PC-9 (cell line): ENCODE data around the gene PIGC. TPM values are rescaled to one million over a fixed set of nuclear protein-coding genes. Genes with fewer than 3 reads are reported as not detected.

ENCODE experiments used
- BruUV-seq: library from RNA; stranded (reverse); fragments of 400-500 nt; replicated peaks from 2 replicates; lab custom pipeline; 2021; lab: Mats Ljungman, UMichigan
- CTCF ChIA-PET: fragments of 300-600 bp; sonication (Branson Sonifier 250); formaldehyde crosslinking; loops from one replicate; lab custom pipeline; 2022; ENCODE audit warnings: antibody characterized with exemption; lab: Charles Lee
- POLR2A ChIA-PET: fragments of 300-600 bp; sonication (Branson Sonifier 250); formaldehyde crosslinking; loops from one replicate; lab custom pipeline; 2022; ENCODE audit warnings: antibody characterized with exemption; ENCODE audit not compliant: unreplicated experiment; lab: Charles Lee
- DNase-seq, 2 experiments: peaks; one replicate each; pipeline versions ENCODE4 v3.0.0 to v3.0.0-alpha.2; 2015 to 2022; ENCODE audit warnings: mixed read lengths in 1 of 2
- H2AFZ ChIP-seq: fragments of 200-600 bp; sonication (generic); 2 replicates; pipeline ENCODE4 v1.8.1; 2017; ENCODE audit warnings: antibody characterized with exemption
- H3F3A ChIP-seq: fragments of 200-600 bp; sonication (generic); 2 replicates; pipeline ENCODE4 v1.8.1; 2017; ENCODE audit warnings: antibody characterized with exemption, mild to moderate bottlenecking, low read depth; ENCODE audit not compliant: insufficient read depth
- H3K27ac ChIP-seq: fragments of 200-600 bp; sonication (generic); 2 replicates; pipeline ENCODE4 v1.6.1; 2016; ENCODE audit warnings: mixed run types
- H3K27me3 ChIP-seq: fragments of 200-600 bp; sonication (generic); 2 replicates; pipeline ENCODE4 v1.6.1; 2016; ENCODE audit warnings: low read depth, mixed run types; ENCODE audit not compliant: insufficient read depth
- H3K36me3 ChIP-seq: fragments of 200-600 bp; sonication (generic); 2 replicates; pipeline ENCODE4 v1.6.1; 2016; ENCODE audit warnings: low read depth, mixed run types
- H3K4me1 ChIP-seq: fragments of 200-600 bp; sonication (generic); replicated peaks from 2 replicates; pipeline ENCODE4 v1.6.1; 2016; ENCODE audit warnings: mixed run types; ENCODE audit not compliant: insufficient read depth
- H3K4me2 ChIP-seq: fragments of 200-600 bp; sonication (generic); 2 replicates; pipeline ENCODE4 v1.6.1; 2017; ENCODE audit warnings: mixed run types
- H3K4me3 ChIP-seq: fragments of 200-600 bp; sonication (generic); 2 replicates; pipeline ENCODE4 v1.6.1; 2016; ENCODE audit warnings: mixed run types
- H3K79me2 ChIP-seq: fragments of 200-600 bp; sonication (generic); 2 replicates; pipeline ENCODE4 v1.6.1; 2017; ENCODE audit warnings: low read depth, mixed run types
- H3K9me2 ChIP-seq: fragments of 200-600 bp; sonication (generic); 2 replicates; pipeline ENCODE4 v1.8.1; 2017; ENCODE audit warnings: mild to moderate bottlenecking; ENCODE audit not compliant: insufficient read depth
- H3K9me3 ChIP-seq: fragments of 200-600 bp; sonication (generic); 2 replicates; pipeline ENCODE4 v1.8.1; 2016; ENCODE audit warnings: low read depth; ENCODE audit not compliant: insufficient read depth
- H4K20me1 ChIP-seq: fragments of 200-600 bp; sonication (generic); 2 replicates; pipeline ENCODE4 v1.8.1; 2017; ENCODE audit not compliant: insufficient read depth
- CTCF ChIP-seq: fragments of 200-600 bp; sonication (generic); conservative IDR thresholded peaks from 2 replicates; pipeline ENCODE4 v1.6.1; 2017; ENCODE audit warnings: mixed run types, antibody characterized with exemption, mild to moderate bottlenecking, moderate library complexity
- EZH2 ChIP-seq: fragments of 200-600 bp; sonication (generic); IDR thresholded peaks from 2 replicates; pipeline ENCODE4 v1.8.0; 2017; ENCODE audit warnings: antibody characterized with exemption, low read depth
- intact Hi-C: fragments of 100-400 bp; cut with micrococcal nuclease; formaldehyde crosslinking; loops from one replicate; pipeline ENCODE4 v1.10.0; 2022; ENCODE audit not compliant: unreplicated experiment
- total RNA-seq: library from RNA; stranded (reverse); gene quantifications from 2 replicates; pipeline ENCODE4 v1.2.3, GENCODE V29; 2021

PIGC gene
- total RNA-seq, 1 experiment from 2014 or later = 26.5 TPM

GRCh38 chr1:172477741-172478140 lies 33.9 kb upstream of the PIGC start:
- H3K4me1 ChIP-seq = peaks cover 31% of the 10 kb centered on the region
- CTCF ChIA-PET = no interaction called here
- no TSS peak for BruUV-seq

GRCh38 chr1:172477216-172477615 lies 33.3 kb upstream of the PIGC start:
- Histone ChIP-seq H3K4me3 (no peak overlapping the region), H3K4me1 (peaks cover 31% of the 10 kb centered on the region), H3K27me3 (no peaks in the 10 kb centered on the region), H3K4me2 (no peak overlapping the region), H3K9me3 (no peaks in the 10 kb centered on the region), H2AFZ (no peak overlapping the region), H3K36me3 (no peaks in the 10 kb centered on the region), H3K9me2 (0 out of 2 replicates have a peak, but pooled peaks cover 5% of the 10 kb centered on the region), H3K27ac (no peak overlapping the region), H4K20me1 (no peaks in the 10 kb centered on the region), H3K79me2 (no peaks in the 10 kb centered on the region), H3F3A (peaks cover 7% of the 10 kb centered on the region)
- ChIA-PET CTCF (no interaction called here), POLR2A (no interaction called here)
- BruUV-seq = no TSS peak
- no peak for TF ChIP-seq EZH2
- TF ChIP-seq CTCF = no peak
- intact Hi-C loops = no loop called here
- DNase-seq = no peak

More at GRCh38 chr1:172477741-172478140, 33.9 kb upstream of the PIGC start:
- TF ChIP-seq CTCF (no peak), EZH2 (no peak)
- DNase-seq = peak; percentile 25 to 41
- no peaks in the 10 kb centered on the region for H3K9me3 ChIP-seq
- no peaks in the 10 kb centered on the region for H3K36me3 ChIP-seq
- H4K20me1 ChIP-seq = no peaks in the 10 kb centered on the region
- no peaks in the 10 kb centered on the region for H3K79me2 ChIP-seq
- H3F3A ChIP-seq = peaks cover 7% of the 10 kb centered on the region
- H3K9me2 ChIP-seq = 0 out of 2 replicates have a peak, but pooled peaks cover 5% of the 10 kb centered on the region
- H3K4me3 ChIP-seq = no peak overlapping the region
- POLR2A ChIA-PET = no interaction called here
- no peak overlapping the region for H2AFZ ChIP-seq
- no peaks in the 10 kb centered on the region for H3K27me3 ChIP-seq
- intact Hi-C loops = loop anchor here (1.0 kb wide), 1 partner anchor 20 kb away; no protein-coding TSS in a partner anchor
- no peak overlapping the region for H3K4me2 ChIP-seq
- H3K27ac ChIP-seq = no peak overlapping the region

- TF ChIP-seq CTCF = no peak
- TF ChIP-seq EZH2 = no peak
- H3K27ac ChIP-seq = peak overlapping the region; percentile 54
- H3K27me3 ChIP-seq = no peaks in the 10 kb centered on the region
- H3K36me3 ChIP-seq = no peaks in the 10 kb centered on the region
- 0 out of 2 replicates have a peak, but pooled peaks cover 5% of the 10 kb centered on the region for H3K9me2 ChIP-seq
- intact Hi-C loops = loop anchor here (1.0 kb wide), 1 partner anchor 56 kb away; no protein-coding TSS in a partner anchor
- peak overlapping the region; percentile 49 for H3K4me2 ChIP-seq
- no TSS peak for BruUV-seq
- H3K79me2 ChIP-seq = no peaks in the 10 kb centered on the region
- POLR2A ChIA-PET = no interaction called here
- H3K4me3 ChIP-seq = no peak overlapping the region
- no peaks in the 10 kb centered on the region for H3K9me3 ChIP-seq
- H4K20me1 ChIP-seq = no peaks in the 10 kb centered on the region
- H3F3A ChIP-seq = peaks cover 7% of the 10 kb centered on the region
- CTCF ChIA-PET = no interaction called here
- H3K4me1 ChIP-seq = peaks cover 31% of the 10 kb centered on the region
- H2AFZ ChIP-seq = no peak overlapping the region
- DNase-seq = peak; percentile 69 to 86
Measured at GRCh38 chr1:172476218-172476811, 32.4 kb upstream of the PIGC start.
